MM.1S (cell line): ENCODE data around the gene ADGRL3.

ENCODE experiments used
- EZH2 ChIP-seq: fragments of 300-600 bp; sonication (generic); optimal IDR thresholded peaks from 2 replicates; pipeline ENCODE3; 2017; ENCODE audit warnings: low read depth, mild to moderate bottlenecking, antibody characterized with exemption, low read length, mixed read lengths
- TF ChIP-seq, protein P1 (sequence below): fragments of 300-600 bp; sonication (generic); IDR thresholded peaks from 2 replicates; pipeline ENCODE4 v1.5.1; 2016; ENCODE audit warnings: antibody characterized with exemption, low read length, mixed read lengths

DNA sequence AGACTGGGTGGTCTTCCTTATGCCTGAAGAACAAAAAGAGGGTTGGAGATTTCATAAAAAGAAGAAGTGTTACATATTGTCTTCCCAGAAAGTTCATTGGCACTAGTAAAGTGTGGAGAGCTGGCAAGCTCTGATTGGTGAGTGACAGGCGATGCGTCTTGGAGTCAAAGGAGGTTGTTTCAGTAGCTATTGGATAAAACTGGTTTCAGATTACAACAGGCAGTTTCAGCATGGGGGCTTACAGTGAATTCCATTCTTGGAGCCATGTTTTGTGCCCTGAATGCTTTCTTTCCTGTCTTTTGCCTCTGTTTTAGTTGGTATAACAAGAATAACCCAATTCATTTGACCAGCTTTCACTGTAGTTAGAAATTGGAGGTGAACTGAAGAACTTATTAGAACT is 750.5 kb downstream of the ADGRL3 start:
- TF ChIP-seq, protein P1, sequence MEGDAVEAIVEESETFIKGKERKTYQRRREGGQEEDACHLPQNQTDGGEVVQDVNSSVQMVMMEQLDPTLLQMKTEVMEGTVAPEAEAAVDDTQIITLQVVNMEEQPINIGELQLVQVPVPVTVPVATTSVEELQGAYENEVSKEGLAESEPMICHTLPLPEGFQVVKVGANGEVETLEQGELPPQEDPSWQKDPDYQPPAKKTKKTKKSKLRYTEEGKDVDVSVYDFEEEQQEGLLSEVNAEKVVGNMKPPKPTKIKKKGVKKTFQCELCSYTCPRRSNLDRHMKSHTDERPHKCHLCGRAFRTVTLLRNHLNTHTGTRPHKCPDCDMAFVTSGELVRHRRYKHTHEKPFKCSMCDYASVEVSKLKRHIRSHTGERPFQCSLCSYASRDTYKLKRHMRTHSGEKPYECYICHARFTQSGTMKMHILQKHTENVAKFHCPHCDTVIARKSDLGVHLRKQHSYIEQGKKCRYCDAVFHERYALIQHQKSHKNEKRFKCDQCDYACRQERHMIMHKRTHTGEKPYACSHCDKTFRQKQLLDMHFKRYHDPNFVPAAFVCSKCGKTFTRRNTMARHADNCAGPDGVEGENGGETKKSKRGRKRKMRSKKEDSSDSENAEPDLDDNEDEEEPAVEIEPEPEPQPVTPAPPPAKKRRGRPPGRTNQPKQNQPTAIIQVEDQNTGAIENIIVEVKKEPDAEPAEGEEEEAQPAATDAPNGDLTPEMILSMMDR = no peak
- TF ChIP-seq EZH2 = no peak
